ENCODE measurements around the gene LGALS12. TPM values are rescaled to one million over a fixed set of nuclear protein-coding genes. Genes with fewer than 3 reads are reported as not detected.

Gene LGALS12
- total RNA-seq, 4 donors from 2014 or later = 30.2 to 230 (median 71.0) TPM

GRCh38 chr11:63535734-63536133, 29.9 kb downstream of the LGALS12 start:
- TF ChIP-seq CTCF (IDR thresholded peaks at IDR 0.05; ENCODE audit: low read depth) = no peak

DNA sequence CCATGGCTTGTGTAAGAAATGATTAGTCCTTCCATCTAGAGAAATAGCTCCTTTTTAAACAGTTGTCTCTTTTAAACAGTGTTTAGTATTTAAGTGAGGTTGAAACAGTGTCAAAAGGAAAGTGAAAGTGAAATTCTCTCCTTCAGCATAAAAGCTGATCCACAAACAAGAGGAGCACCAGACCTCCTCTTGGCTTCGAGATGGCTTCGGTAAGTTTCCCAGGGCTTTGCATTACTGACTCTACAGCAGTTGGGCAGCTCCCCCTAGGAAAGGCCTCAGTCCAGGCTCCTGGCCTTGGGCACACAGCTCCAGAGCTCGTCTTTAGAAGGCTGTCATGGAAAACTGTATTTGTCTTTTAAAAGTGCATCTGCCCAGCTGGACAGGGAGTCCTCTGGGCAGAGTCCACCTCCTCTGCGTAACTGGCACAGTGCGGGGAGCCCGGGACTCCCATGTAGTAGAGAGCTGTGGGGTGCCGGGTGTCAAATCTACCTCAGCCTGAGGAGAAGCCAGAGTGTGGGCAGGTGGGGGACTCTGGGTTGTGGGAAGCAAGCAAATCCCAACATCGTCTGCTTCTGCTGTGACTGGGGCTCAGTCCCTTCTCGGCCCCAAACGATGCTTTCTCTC, 30.9 kb downstream of the LGALS12 start, which contains the start of gene PLAAT4:
Gene PLAAT4 (plus strand): TSS at position 140 of the 624 bp plus-strand sequence. CDS start 61 bp downstream, at position 201.
- TF ChIP-seq CTCF (IDR thresholded peaks at IDR 0.05; ENCODE audit: low read depth) = no peak

GRCh38 chr11:63537293-63538101, 31.6 kb downstream of the LGALS12 start:
- TF ChIP-seq CTCF (IDR thresholded peaks at IDR 0.05; ENCODE audit: low read depth) = no peak

- no peak for TF ChIP-seq CTCF (IDR thresholded peaks at IDR 0.05; ENCODE audit: low read depth)
Measured at GRCh38 chr11:63543711-63544110, 37.8 kb downstream of the LGALS12 start.

DNA sequence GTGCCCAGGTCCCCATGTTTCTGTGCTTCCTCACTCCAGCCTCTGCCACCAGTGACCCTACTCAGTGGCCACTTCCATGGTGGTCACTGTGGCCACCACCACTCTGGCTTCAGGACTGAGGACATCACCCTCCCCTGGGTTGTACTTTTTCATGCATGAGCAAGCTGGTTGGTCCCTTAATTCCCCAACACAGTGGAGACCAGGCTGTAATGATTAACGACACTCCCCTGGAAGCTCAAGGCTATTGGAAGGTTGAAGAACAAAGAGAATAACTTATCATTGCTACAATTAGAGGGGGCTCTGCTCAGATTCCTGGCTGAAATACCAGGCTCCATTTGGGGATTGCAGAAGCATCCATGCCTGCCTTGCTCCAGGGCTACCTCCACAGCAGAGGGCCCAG, 41.2 kb downstream of the LGALS12 start:
- no peak for TF ChIP-seq CTCF (IDR thresholded peaks at IDR 0.05; ENCODE audit: low read depth)

- no peak for TF ChIP-seq CTCF (IDR thresholded peaks at IDR 0.05; ENCODE audit: low read depth)
Measured at GRCh38 chr11:63548178-63548577, 42.3 kb downstream of the LGALS12 start.

DNA sequence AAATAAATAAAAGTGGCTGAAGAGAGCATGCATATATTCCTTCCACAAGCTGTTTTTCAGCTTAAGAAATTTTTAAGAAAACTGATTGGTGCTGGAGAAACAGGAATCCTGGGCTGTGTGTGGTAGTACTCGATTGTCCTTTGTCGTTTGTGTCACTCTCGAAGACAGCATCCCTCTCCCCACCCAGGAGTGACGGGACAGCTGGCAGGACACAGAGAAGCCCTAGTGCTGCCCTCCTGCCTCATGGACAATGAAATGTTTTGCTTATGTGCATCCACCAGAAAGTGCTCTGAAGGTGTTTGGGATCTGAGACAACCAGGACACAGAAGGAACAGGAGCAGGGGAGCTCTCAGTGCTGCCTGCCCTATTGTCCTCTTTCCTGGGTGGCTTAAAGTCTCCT, 43.5 kb downstream of the LGALS12 start:
- no peak for TF ChIP-seq CTCF (IDR thresholded peaks at IDR 0.05; ENCODE audit: low read depth)
